SIG-M5 treated with dmso at 0.1 percent for 504 hours (cell line): Measurements from ENCODE around the gene LIFR.

Experiments
- DNase-seq: peaks from one replicate; lab custom pipeline; 2025; ENCODE audit not compliant: unreplicated experiment; lab: John Stamatoyannopoulos, UW

The LIFR gene

GRCh38 chr5:38466424-38467189 lies 89.8 kb downstream of the LIFR start:
- DNase-seq, result no peak

DNA sequence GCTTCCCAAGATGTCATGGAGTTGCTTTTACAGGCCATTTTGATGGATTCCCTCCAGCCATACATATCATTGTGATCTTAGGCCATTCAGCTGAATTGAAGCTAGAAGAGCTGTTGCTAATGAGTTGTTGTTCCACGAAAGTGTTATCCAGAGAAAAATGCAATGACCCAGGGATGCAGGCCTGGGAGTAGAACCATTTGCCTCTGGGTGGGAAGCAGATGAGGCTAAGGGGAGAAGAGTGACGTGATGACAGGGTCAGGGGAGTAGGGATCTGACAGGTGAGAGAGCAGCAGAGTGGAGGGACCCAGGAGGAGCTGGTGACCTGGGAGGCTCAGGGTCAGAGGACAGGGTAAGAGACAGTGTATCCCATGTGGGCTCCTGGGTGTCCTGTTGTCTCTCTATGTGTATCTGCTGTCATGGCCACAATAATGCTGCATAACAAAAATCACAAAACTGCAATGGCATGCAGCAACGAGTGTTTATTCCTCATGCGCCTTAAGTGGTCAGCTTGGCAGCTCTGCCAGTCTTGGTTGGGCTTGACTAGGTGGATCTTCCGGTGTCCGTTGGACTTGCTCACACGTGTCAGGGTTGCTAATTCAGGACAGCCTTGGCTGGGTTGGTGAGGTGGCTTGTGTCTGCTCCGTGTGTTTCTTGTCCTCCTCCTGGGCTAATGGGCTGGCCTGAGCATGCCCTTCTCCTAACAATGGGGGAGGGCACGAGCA lies 90.6 kb downstream of the LIFR start:
- no peak for DNase-seq

DNA sequence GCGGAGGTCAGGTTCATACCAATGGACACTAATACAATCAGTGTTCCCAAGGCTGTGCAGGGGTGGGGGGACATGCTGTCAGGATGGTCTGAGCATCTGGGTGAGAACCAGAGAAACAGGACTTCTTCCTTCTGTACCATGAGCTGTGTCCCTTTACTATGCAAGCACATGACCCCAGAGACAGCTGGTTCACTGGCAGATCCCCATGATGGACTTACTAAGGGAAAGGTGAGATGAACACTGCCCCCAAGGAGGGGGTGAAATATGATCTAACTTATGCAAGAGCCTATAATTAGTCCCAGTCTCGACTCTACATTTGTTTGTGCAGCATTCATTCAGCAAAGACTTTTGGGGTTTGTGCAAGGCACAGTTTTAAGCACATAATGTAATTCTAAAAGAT lies 91.4 kb downstream of the LIFR start:
- DNase-seq, result no peak

- DNase-seq, result no peak
These were observed 92.6 kb downstream of the LIFR start for GRCh38 chr5:38463634-38464521.

DNA sequence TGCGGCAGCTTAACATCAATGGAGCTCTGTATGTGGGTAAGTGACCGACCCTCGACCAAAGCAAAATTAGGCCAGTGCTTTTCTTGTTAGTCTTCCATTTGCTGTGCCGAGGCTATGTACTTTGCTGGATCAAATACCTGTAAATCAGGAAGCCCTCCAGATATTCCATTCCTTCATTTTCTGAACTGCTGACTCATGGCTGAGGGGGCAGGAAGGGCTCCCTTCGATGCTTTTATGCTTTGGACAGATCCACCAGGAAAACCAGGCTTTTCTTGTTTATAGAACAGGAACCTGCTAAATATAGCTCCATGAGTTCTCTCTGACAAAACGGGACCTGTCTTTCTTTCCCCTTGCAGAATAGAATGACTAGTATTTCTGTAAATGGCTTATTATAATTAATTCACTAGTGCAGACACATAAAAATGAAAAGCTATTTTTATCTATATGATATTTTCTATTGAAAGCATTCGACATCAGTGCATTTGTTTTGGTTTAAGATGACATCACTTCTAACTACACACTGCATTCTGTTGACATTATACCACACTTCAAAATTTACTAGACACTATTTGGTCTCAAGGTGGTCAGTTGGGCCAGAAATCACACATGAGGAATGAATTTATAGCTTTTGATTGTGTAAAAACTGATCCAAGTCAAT lies 93.3 kb downstream of the LIFR start:
- DNase-seq, result no peak

DNA sequence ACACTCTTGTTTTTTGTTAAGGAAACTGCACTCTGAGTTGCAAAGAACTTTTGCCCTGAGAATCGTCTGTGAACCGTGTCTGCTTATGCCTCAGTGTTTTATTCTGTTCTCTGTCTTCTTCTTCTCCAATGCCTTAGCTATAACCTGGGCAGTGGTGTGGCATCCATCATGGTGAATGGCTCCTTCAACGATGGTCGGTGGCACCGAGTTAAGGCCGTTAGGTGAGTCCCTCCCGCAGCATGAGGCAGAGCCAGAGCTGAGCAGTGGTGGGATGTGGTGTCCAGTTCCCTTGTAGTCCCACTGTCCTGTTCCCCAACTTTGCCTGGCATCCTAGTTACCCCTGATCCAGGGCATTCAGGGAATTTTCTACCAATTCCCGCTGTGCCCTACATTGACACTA lies 98.3 kb downstream of the LIFR start:
- DNase-seq, result no peak

DNA sequence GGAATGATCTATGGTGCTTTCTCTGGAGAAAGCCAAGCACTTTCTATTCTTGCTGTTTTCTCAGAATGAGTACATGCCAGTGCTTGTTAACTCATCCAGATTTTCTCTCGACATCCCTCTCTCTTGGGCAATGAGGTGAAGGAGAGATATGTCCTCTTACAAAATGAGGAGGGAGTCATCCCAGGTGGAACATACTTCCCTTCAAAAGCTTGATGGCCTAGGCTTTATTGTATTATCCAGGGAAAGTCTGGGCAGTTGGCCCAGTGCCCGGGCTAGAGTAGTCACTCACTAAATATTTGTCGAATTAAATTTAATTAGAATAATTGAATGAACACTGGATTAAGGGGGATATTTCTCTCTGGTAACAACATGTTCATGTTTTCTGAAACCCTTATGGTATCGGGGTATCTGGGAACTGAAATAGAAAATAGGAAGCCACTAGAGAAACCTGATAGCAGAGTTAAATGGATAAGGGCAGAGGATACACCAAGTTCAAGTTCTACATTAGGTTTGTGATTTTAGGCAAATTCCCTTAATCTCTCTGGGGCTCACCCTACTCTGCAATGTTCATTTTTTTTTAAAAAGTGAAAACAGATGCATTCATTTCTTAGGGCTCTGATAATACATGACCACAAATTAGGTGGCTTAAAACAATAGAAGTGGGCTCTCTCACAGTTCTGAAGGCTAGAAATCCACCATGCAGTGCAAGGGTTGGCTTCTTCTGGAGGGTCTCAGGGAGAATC lies 99.6 kb downstream of the LIFR start:
- DNase-seq, result no peak

DNA sequence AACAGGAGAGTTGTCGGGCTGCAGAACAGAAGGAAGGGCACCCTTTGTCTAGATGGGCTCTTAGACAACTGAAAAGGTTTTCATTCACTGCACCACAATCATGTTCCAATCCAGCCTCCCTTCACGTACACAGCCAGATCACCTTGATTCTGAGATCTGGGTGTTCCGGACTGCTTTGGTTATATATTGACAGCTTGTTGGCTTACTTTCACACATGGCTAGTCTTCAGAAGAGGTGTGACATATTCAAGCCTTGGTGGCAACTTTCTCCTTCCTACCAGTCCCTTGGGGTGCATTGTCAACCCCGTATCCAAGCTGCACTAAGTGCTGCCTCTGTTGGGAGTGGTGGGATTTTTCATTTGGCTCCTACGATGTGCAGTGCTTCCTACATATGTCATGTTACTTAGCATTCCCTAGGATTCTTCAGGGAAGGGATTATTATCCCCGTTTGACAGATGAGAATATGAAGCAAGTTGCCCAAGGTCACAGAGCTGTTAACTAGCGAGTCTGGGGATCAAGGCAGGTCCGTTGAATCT lies 100.6 kb downstream of the LIFR start:
- no peak for DNase-seq

DNA sequence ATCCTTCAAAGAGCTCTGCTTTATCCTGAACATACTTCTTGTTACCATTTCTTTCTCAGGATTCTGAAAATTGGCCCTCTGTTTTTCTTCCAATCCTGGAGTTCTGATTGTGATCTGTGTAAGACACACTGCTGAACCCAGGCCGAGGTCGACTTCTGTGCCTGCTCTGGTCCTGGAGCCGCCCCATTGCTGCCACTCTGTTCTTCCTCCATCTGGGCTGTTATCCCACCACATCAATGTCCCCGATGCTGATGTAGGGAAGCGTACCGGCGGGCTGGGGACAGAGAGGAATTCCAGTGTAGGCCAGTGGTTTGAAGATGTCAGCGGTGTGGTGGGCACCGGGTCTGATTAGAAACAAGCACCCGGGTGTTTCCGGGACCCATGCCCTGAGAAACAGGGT lies 102.5 kb downstream of the LIFR start:
- no peak for DNase-seq

- peak; percentile 84 for DNase-seq
These were observed 102.9 kb downstream of the LIFR start for GRCh38 chr5:38453506-38453905.

GRCh38 chr5:38452201-38452600 lies 104.2 kb downstream of the LIFR start:
- no peak for DNase-seq

DNA sequence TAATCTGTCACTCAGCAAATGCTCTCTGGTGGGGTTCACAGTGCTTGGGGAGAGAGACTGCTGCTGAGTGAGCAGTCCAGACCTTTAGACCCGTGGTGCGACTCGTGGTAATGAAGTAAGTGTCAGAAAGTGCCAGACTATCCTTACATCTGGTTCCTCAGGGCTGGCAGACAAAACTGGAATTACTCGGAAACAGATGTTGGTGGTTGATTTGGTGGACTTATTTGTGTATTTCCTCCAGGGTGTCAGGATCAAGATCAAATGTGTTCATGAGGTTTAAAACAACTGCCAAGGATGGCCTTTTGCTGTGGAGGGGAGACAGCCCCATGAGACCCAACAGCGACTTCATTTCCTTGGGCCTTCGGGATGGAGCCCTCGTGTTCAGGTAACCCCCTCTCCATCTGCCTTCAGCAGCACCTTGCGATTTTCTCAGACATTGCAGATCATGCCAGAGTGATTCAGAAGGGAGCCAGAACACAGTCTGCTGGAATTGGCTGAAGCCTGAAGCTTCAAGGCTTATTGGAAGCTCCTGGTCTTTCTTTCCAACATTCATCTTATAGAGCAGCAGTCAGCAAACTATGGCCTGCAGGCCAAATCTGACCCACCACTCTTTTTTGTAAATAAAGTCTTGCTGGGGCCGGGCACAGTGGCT lies 105.2 kb downstream of the LIFR start:
- DNase-seq, result no peak

GRCh38 chr5:38450627-38451026 lies 105.8 kb downstream of the LIFR start:
- DNase-seq, result no peak

DNA sequence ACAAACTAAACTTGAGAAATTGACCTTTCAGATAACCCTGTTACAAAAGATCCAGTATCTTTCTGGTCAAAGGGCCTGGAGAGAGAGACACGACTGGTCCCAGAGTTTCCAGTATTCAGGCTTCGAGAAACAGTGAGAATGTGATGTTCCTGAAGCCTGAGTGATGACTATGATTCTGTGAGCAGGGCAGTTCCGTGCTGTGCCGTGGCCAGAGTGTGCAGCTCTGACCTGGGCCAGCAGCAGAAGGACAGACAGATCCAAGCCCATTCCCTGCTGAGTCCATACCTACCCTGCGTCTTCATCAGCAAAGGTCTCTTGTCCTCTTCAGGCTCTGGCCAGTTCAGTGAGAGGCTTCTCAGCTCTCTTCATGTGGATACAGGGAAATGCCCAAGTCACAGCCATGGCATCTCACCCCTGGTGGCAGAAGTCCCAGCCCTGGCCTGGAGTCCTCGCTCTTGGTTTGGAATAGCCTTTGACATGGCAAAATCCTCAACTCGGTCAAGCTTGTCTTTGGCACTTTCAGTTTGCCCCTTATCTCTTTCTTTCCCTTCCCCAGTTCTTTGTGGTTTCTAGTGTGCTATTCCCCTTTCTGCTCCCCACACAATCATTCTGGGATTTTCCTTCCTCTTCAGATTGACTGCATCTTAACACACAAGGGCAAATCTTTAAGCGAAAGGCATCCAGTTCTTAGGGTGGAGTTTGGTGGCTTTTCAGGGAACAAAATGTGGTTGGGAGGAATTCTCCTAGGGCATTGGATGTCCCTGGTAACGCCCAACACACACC lies 107.7 kb downstream of the LIFR start:
- no peak for DNase-seq

GRCh38 chr5:38447786-38448185 lies 108.7 kb downstream of the LIFR start:
- no peak for DNase-seq

GRCh38 chr5:38447056-38447455 lies 109.4 kb downstream of the LIFR start:
- DNase-seq, result no peak

GRCh38 chr5:38446029-38446522 lies 110.4 kb downstream of the LIFR start:
- DNase-seq, result no peak

- no peak for DNase-seq
These were observed 110.9 kb downstream of the LIFR start for GRCh38 chr5:38445374-38446028.
